ENCODE data around the gene GPR25.

- TF ChIP-seq, protein P1, sequence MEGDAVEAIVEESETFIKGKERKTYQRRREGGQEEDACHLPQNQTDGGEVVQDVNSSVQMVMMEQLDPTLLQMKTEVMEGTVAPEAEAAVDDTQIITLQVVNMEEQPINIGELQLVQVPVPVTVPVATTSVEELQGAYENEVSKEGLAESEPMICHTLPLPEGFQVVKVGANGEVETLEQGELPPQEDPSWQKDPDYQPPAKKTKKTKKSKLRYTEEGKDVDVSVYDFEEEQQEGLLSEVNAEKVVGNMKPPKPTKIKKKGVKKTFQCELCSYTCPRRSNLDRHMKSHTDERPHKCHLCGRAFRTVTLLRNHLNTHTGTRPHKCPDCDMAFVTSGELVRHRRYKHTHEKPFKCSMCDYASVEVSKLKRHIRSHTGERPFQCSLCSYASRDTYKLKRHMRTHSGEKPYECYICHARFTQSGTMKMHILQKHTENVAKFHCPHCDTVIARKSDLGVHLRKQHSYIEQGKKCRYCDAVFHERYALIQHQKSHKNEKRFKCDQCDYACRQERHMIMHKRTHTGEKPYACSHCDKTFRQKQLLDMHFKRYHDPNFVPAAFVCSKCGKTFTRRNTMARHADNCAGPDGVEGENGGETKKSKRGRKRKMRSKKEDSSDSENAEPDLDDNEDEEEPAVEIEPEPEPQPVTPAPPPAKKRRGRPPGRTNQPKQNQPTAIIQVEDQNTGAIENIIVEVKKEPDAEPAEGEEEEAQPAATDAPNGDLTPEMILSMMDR (IDR thresholded peaks at IDR 0.05): no peak
- TF ChIP-seq POLR2A (IDR thresholded peaks at IDR 0.05): no peak
Measured at GRCh38 chr1:200907611-200908097, 34.9 kb downstream of the GPR25 start.

Data from uterus (tissue), 2 donors.